Ishikawa (cell line): ENCODE results near the gene TMEFF2.

Source experiments
- CEBPB ChIP-seq: IDR thresholded peaks from 2 replicates; pipeline ENCODE4 v1.6.1; 2012
- CREB1 ChIP-seq: IDR thresholded peaks from 2 replicates; pipeline ENCODE4 v1.6.1; 2012; ENCODE audit warnings: low read depth
- EGR1 ChIP-seq: IDR thresholded peaks from 2 replicates; pipeline ENCODE4 v1.6.1; 2012
- EP300 ChIP-seq: IDR thresholded peaks from 2 replicates; pipeline ENCODE4 v1.6.1; 2012; ENCODE audit warnings: borderline replicate concordance
- FOXM1 ChIP-seq: IDR thresholded peaks from 2 replicates; pipeline ENCODE4 v1.6.1; 2012; ENCODE audit warnings: low read depth, borderline replicate concordance
- MAX ChIP-seq: IDR thresholded peaks from 2 replicates; pipeline ENCODE4 v1.6.1; 2012
- NFIC ChIP-seq: IDR thresholded peaks from 2 replicates; pipeline ENCODE4 v1.6.1; 2012
- RAD21 ChIP-seq: IDR thresholded peaks from 2 replicates; pipeline ENCODE4 v1.6.1; 2012; ENCODE audit warnings: low read depth
- REST ChIP-seq: IDR thresholded peaks from 2 replicates; pipeline ENCODE4 v1.6.1; 2012; ENCODE audit warnings: low read depth, mild to moderate bottlenecking
- TAF1 ChIP-seq: IDR thresholded peaks from 2 replicates; pipeline ENCODE4 v1.6.1; 2012; ENCODE audit warnings: low read depth, mild to moderate bottlenecking
- TCF12 ChIP-seq: IDR thresholded peaks from 2 replicates; pipeline ENCODE4 v1.6.1; 2012; ENCODE audit warnings: low read depth
- TEAD4 ChIP-seq: IDR thresholded peaks from 2 replicates; pipeline ENCODE4 v1.6.1; 2012
- USF1 ChIP-seq: IDR thresholded peaks from 2 replicates; pipeline ENCODE4 v1.6.1; 2012
- YY1 ChIP-seq: IDR thresholded peaks from 2 replicates; pipeline ENCODE4 v1.6.1; 2012; ENCODE audit warnings: low read depth
- ZBTB7A ChIP-seq: IDR thresholded peaks from 2 replicates; pipeline ENCODE4 v1.6.1; 2012; ENCODE audit warnings: low read depth

Gene TMEFF2

GRCh38 chr2:191970867-191971266, 223.9 kb downstream of the TMEFF2 start:
- TF ChIP-seq YY1, result no peak
- no peak for TF ChIP-seq REST
- TF ChIP-seq EGR1, result no peak
- TF ChIP-seq CEBPB, result no peak
- TF ChIP-seq TEAD4, result no peak
- TF ChIP-seq MAX, result no peak

- no peak for TF ChIP-seq ZBTB7A
- TF ChIP-seq REST, result no peak
- no peak for TF ChIP-seq MAX
- no peak for TF ChIP-seq TEAD4
These were observed 226.6 kb downstream of the TMEFF2 start for GRCh38 chr2:191968120-191968519.

- no peak for TF ChIP-seq CREB1
- TF ChIP-seq RAD21, result no peak
- TF ChIP-seq MAX, result no peak
- TF ChIP-seq TAF1, result no peak
- no peak for TF ChIP-seq TCF12
- TF ChIP-seq EGR1, result no peak
- no peak for TF ChIP-seq CEBPB
- TF ChIP-seq NFIC, result no peak
- no peak for TF ChIP-seq EP300
- TF ChIP-seq FOXM1, result no peak
- TF ChIP-seq YY1, result no peak
- no peak for TF ChIP-seq REST
- no peak for TF ChIP-seq USF1
- no peak for TF ChIP-seq ZBTB7A
- TF ChIP-seq TEAD4, result no peak
These were observed 229.0 kb downstream of the TMEFF2 start for GRCh38 chr2:191965733-191966132.

- TF ChIP-seq ZBTB7A (no peak), CEBPB (no peak), YY1 (no peak), RAD21 (no peak), FOXM1 (no peak), REST (no peak), MAX (no peak), USF1 (no peak), EGR1 (no peak), TEAD4 (no peak), CREB1 (no peak), EP300 (no peak), TAF1 (no peak), TCF12 (no peak), NFIC (no peak)
These were observed 233.2 kb downstream of the TMEFF2 start for GRCh38 chr2:191961556-191961955.
